Peyer's patch (tissue), 4 donors: ENCODE results near the gene MCTP1.

Experiments
- CTCF ChIP-seq, 6 experiments: fragments of 450-650 bp in 4 of 6; fragments of 200-600 bp in 2 of 6; sonication (generic) in 1 of 6; IDR thresholded peaks; one replicate each; pipeline ENCODE4 v1.5.1; 2017 to 2019; ENCODE audit warnings: antibody characterized with exemption in 6 of 6, mild to moderate bottlenecking in 3 of 6, moderate library complexity in 1 of 6
- POLR2A ChIP-seq, 2 donors: fragments of 450-650 bp; IDR thresholded peaks; one replicate each; pipeline ENCODE4 v1.5.1; 2017; ENCODE audit warnings: antibody characterized with exemption in 2 of 2, mild to moderate bottlenecking in 2 of 2, moderate library complexity in 2 of 2

- TF ChIP-seq POLR2A (IDR thresholded peaks at IDR 0.05) (no peak), CTCF (IDR thresholded peaks at IDR 0.05) (no peak)
Measured at GRCh38 chr5:95069021-95069420, 215.9 kb downstream of the MCTP1 start.
